HEK293T (cell line): ENCODE results near the gene GDI1.
"Not testable (repeated sequence)": the region's sequence is repeated elsewhere in the genome, so short reads cannot be mapped to it uniquely, and the experiment has no call there.

Experiments used
- CTCF ChIA-PET: fragments of 350-600 bp; formaldehyde crosslinking; extraction: SDS; loops from one replicate; lab custom pipeline; 2021; ENCODE audit warnings: antibody characterized with exemption, inconsistent platforms; lab: Yijun Ruan, JAX
- POLR2A ChIA-PET: fragments of 350-600 bp; formaldehyde crosslinking; extraction: SDS; loops from one replicate; lab custom pipeline; 2020; ENCODE audit warnings: antibody characterized with exemption, inconsistent platforms; lab: Yijun Ruan, JAX
- DNase-seq: peaks from one replicate; pipeline ENCODE4 v3.0.0; 2012; ENCODE audit warnings: mixed read lengths; ENCODE audit errors: extremely low spot score
- ARNT ChIP-seq: fragments of 450-650 bp; IDR thresholded peaks from 2 replicates; pipeline ENCODE4 v1.6.1; 2017; ENCODE audit warnings: mild to moderate bottlenecking
- BHLHE40 ChIP-seq: fragments of 450-650 bp; IDR thresholded peaks from 2 replicates; pipeline ENCODE4 v1.6.1; 2016; ENCODE audit warnings: mild to moderate bottlenecking, moderate library complexity, borderline replicate concordance
- CTBP1 ChIP-seq: fragments of 450-650 bp; IDR thresholded peaks from 2 replicates; pipeline ENCODE4 v1.6.1; 2016; ENCODE audit warnings: borderline replicate concordance
- ELF4 ChIP-seq: fragments of 450-650 bp; IDR thresholded peaks from 2 replicates; pipeline ENCODE4 v1.6.1; 2017; ENCODE audit warnings: antibody characterized with exemption
- FOXA1 ChIP-seq: fragments of 450-650 bp; IDR thresholded peaks from 2 replicates; pipeline ENCODE4 v1.6.1; 2016; ENCODE audit warnings: mild to moderate bottlenecking
- FOXK2 ChIP-seq: fragments of 450-650 bp; IDR thresholded peaks from 2 replicates; pipeline ENCODE4 v1.6.1; 2016; ENCODE audit warnings: mild to moderate bottlenecking
- FOXM1 ChIP-seq: fragments of 450-650 bp; IDR thresholded peaks from 2 replicates; pipeline ENCODE4 v1.6.1; 2017; ENCODE audit warnings: mild to moderate bottlenecking, borderline replicate concordance
- HDGF ChIP-seq: fragments of 450-650 bp; IDR thresholded peaks from 2 replicates; pipeline ENCODE4 v1.6.1; 2017; ENCODE audit warnings: antibody characterized with exemption, borderline replicate concordance
- L3MBTL2 ChIP-seq: fragments of 450-650 bp; conservative IDR thresholded peaks from 2 replicates; pipeline ENCODE4 v1.6.1; 2016; ENCODE audit warnings: mild to moderate bottlenecking
- LEF1 ChIP-seq: fragments of 450-650 bp; IDR thresholded peaks from 2 replicates; pipeline ENCODE4 v1.6.1; 2017; ENCODE audit warnings: mild to moderate bottlenecking, borderline replicate concordance
- NFRKB ChIP-seq: fragments of 450-650 bp; IDR thresholded peaks from 2 replicates; pipeline ENCODE4 v1.6.1; 2016; ENCODE audit warnings: mild to moderate bottlenecking, moderate library complexity
- PKNOX1 ChIP-seq: fragments of 450-650 bp; IDR thresholded peaks from 2 replicates; pipeline ENCODE4 v1.6.1; 2016
- SP1 ChIP-seq: fragments of 450-650 bp; IDR thresholded peaks from 2 replicates; pipeline ENCODE4 v1.6.1; 2017
- SUZ12 ChIP-seq: fragments of 450-650 bp; IDR thresholded peaks from 2 replicates; pipeline ENCODE4 v1.6.1; 2016; ENCODE audit warnings: mild to moderate bottlenecking
- TARDBP ChIP-seq: fragments of 450-650 bp; IDR thresholded peaks from 2 replicates; pipeline ENCODE4 v1.6.1; 2016
- ZNF384 ChIP-seq: fragments of 450-650 bp; IDR thresholded peaks from 2 replicates; pipeline ENCODE4 v1.6.1; 2016

Gene GDI1

GRCh38 chrX:154398668-154399526 lies 38.1 kb upstream of the GDI1 start:
- peak; percentile 68 for DNase-seq
- TF ChIP-seq FOXM1 (no peak), BHLHE40 (no peak), TARDBP (no peak), SUZ12 (no peak), NFRKB (no peak), L3MBTL2 (peak; percentile 94), PKNOX1 (no peak; the same call in 1 of the 2 replicates), ARNT (0 out of 2 replicates have a peak, but pooled peaks have one; percentile 17), FOXA1 (no peak), HDGF (no peak), LEF1 (no peak), SP1 (no peak), FOXK2 (no peak), CTBP1 (no peak), ZNF384 (no peak)
- ChIA-PET CTCF (interaction anchor here (0.5 to 2.3 kb wide), 9 partner anchors 8 to 133 kb away, joined by 3 to 8 read pairs (median 4); no protein-coding TSS in a partner anchor), POLR2A (interaction anchor here (0.6 to 4.8 kb wide), 29 partner anchors 10 to 365 kb away, joined by 3 to 40 read pairs (median 4); partner anchors contain the start of genes DNASE1L1, EMD, FLNA and LAGE3)

GRCh38 chrX:154399527-154400368 lies 37.2 kb upstream of the GDI1 start:
- ChIA-PET POLR2A (interaction anchor here (0.7 to 4.8 kb wide), 9 partner anchors 9 to 143 kb away, joined by 3 to 40 read pairs (median 4); partner anchors contain the start of gene DNASE1L1), CTCF (interaction anchor here (0.5 to 1.3 kb wide), 4 partner anchors 11 to 132 kb away, joined by 3 to 8 read pairs (median 3); no protein-coding TSS in a partner anchor)
- DNase-seq: no peak
- TF ChIP-seq FOXK2 (no peak), SP1 (no peak), HDGF (no peak), LEF1 (no peak), L3MBTL2 (no peak), TARDBP (no peak), ELF4 (no peak; the same call in 1 of the 2 replicates), FOXA1 (no peak), BHLHE40 (no peak), ARNT (no peak)

- DNase-seq, CTCF ChIA-PET: not testable (repeated sequence)
- POLR2A ChIA-PET: interaction anchor here (0.7 to 4.8 kb wide), 6 partner anchors 9 to 133 kb away, joined by 3 to 40 read pairs (median 4); partner anchors contain the start of gene DNASE1L1
Observed at GRCh38 chrX:154400369-154400817, 36.6 kb upstream of the GDI1 start.

- TF ChIP-seq HDGF (no peak), SP1 (no peak), ZNF384 (no peak), ELF4 (peak; percentile 55), FOXM1 (peak; percentile 5; the same call in 1 of the 2 replicates), ARNT (no peak), PKNOX1 (no peak), FOXA1 (no peak), BHLHE40 (0 out of 2 replicates have a peak, but pooled peaks have one; percentile 24), FOXK2 (no peak), TARDBP (no peak), LEF1 (no peak), NFRKB (0 out of 2 replicates have a peak, but pooled peaks have one; percentile 19), SUZ12 (no peak), L3MBTL2 (peak; percentile 30; the same call in 1 of the 2 replicates), CTBP1 (no peak)
- CTCF ChIA-PET: no interaction called here
- DNase-seq: no peak
- POLR2A ChIA-PET: interaction anchor here (1.7 to 4.8 kb wide), 4 partner anchors 8 to 126 kb away, joined by 5 to 40 read pairs (median 8); partner anchors contain the start of gene DNASE1L1
Observed at GRCh38 chrX:154401045-154401799, 35.7 kb upstream of the GDI1 start.

GRCh38 chrX:154401918-154402621 lies 34.9 kb upstream of the GDI1 start:
- DNase-seq: no peak
- ChIA-PET CTCF (no interaction called here), POLR2A (interaction anchor here (0.6 to 2.5 kb wide), 4 partner anchors 9 to 130 kb away, joined by 3 to 9 read pairs (median 5); no protein-coding TSS in a partner anchor)
- TF ChIP-seq ELF4 (peak; percentile 30; the same call in 1 of the 2 replicates), TARDBP (no peak)
